HCT116 (cell line): ENCODE results near the gene ASB1. TPM values are rescaled to one million over a fixed set of nuclear protein-coding genes. Genes with fewer than 3 reads are reported as not detected.

Experiments used
- ATAC-seq: fragments of 200-7000 bp; cut with Tn5 transposase; 2 replicates; pipeline ENCODE4 v1.9.1; 2020; ENCODE audit warnings: mild to moderate bottlenecking, moderate library complexity
- BruUV-seq: library from RNA; stranded (reverse); fragments of 400-500 nt; replicated peaks from 2 replicates; lab custom pipeline; 2021; lab: Mats Ljungman, UMichigan
- CTCF ChIA-PET: fragments of 300-600 bp; sonication (Branson Sonifier 250); formaldehyde crosslinking; loops from one replicate; lab custom pipeline; 2021; ENCODE audit warnings: antibody characterized with exemption; lab: Charles Lee
- POLR2A ChIA-PET: fragments of 300-600, 350-600 bp; sonication (Branson Sonifier 250); formaldehyde crosslinking; loops from one replicate; lab custom pipeline; 2021; ENCODE audit warnings: antibody characterized with exemption; lab: Charles Lee
- RAD21 ChIA-PET, 2 experiments: fragments of 300-600 bp; sonication (Branson Sonifier 250); formaldehyde crosslinking; loops; one replicate each; lab custom pipeline; 2023; ENCODE audit warnings: low total read pairs in 2 of 2; ENCODE audit not compliant: uncharacterized antibody in 2 of 2, unreplicated experiment in 2 of 2, low non-redundant PET in 1 of 2; lab: Charles Lee
- DNase-seq: peaks from one replicate; pipeline ENCODE4 v3.0.0-alpha.2; 2010; ENCODE audit warnings: low read depth, low spot score
- H2AFZ ChIP-seq: fragments of 200-600 bp; shearing (Covaris generic), sonication (generic); 2 replicates; pipeline ENCODE4 v1.6.1; 2017; ENCODE audit warnings: low read depth, mixed run types, mixed read lengths, antibody characterized with exemption, low read length; ENCODE audit not compliant: poor library complexity, severe bottlenecking
- H3K27ac ChIP-seq: 2 replicates; pipeline ENCODE4 v1.5.1; 2012; ENCODE audit warnings: low read depth, low read length
- H3K27me3 ChIP-seq: fragments of 200-600 bp; sonication (generic); 2 replicates; pipeline ENCODE4 v1.6.1; 2016; ENCODE audit warnings: mixed run types, low read length, mixed read lengths; ENCODE audit not compliant: insufficient read depth
- H3K36me3 ChIP-seq, 2 experiments: fragments of 200-500 bp in 1 of 2; fragments of 200-600 bp in 1 of 2; sonication (Bioruptor generic) in 1 of 2; sonication (generic) in 1 of 2; 2 replicates each; pipeline versions ENCODE4 v1.5.1 to v1.6.1; 2014 to 2016; ENCODE audit warnings: low read length in 2 of 2, inconsistent platforms in 1 of 2, mixed read lengths in 1 of 2, mixed run types in 1 of 2; ENCODE audit not compliant: insufficient read depth in 2 of 2, control insufficient read depth in 1 of 2
- H3K4me1 ChIP-seq, 2 experiments: fragments of 200-600 bp in 1 of 2; sonication (generic) in 1 of 2; 2 replicates each; pipeline versions ENCODE4 v1.5.1 to v1.6.1; 2012 to 2017; ENCODE audit warnings: low read length in 2 of 2, inconsistent platforms in 1 of 2, mild to moderate bottlenecking in 1 of 2, mixed read lengths in 1 of 2, mixed run types in 1 of 2, moderate library complexity in 1 of 2; ENCODE audit not compliant: insufficient read depth in 2 of 2, control insufficient read depth in 1 of 2
- H3K4me2 ChIP-seq: fragments of 200-600 bp; sonication (generic); 2 replicates; pipeline ENCODE4 v1.6.1; 2017; ENCODE audit warnings: mixed run types, low read length, mixed read lengths
- H3K4me3 ChIP-seq, 2 experiments: fragments of 200-600 bp in 1 of 2; sonication (generic) in 1 of 2; replicated peaks in 1 of 2; 2 replicates each; pipeline ENCODE4 v1.5.1; 2011 to 2016; ENCODE audit warnings: low read length in 2 of 2, control low read depth in 1 of 2, low read depth in 1 of 2, mild to moderate bottlenecking in 1 of 2, mixed read lengths in 1 of 2, mixed run types in 1 of 2
- H3K79me2 ChIP-seq: fragments of 200-600 bp; sonication (generic); 2 replicates; pipeline ENCODE4 v1.6.1; 2017; ENCODE audit warnings: mild to moderate bottlenecking, mixed run types, low read length, moderate library complexity, mixed read lengths; ENCODE audit not compliant: insufficient read depth
- H3K9ac ChIP-seq: fragments of 200-600 bp; sonication (generic); 2 replicates; pipeline ENCODE4 v1.6.1; 2016; ENCODE audit warnings: low read length, mixed read lengths
- H3K9me2 ChIP-seq: fragments of 200-600 bp; sonication (generic), shearing (Covaris generic); 2 replicates; pipeline ENCODE4 v1.6.1; 2017; ENCODE audit warnings: mixed run types, mild to moderate bottlenecking, moderate library complexity; ENCODE audit not compliant: insufficient read depth
- H3K9me3 ChIP-seq, 2 experiments: fragments of 200-500 bp in 1 of 2; fragments of 200-600 bp in 1 of 2; sonication (Bioruptor generic) in 1 of 2; sonication (generic) in 1 of 2; 2 replicates each; pipeline ENCODE4 v1.6.1; 2014 to 2017; ENCODE audit warnings: low read length in 2 of 2, mixed read lengths in 2 of 2, inconsistent platforms in 1 of 2, low read depth in 1 of 2, mild to moderate bottlenecking in 1 of 2, mixed run types in 1 of 2, moderate library complexity in 1 of 2; ENCODE audit not compliant: control insufficient read depth in 1 of 2, insufficient read depth in 1 of 2
- H4K20me1 ChIP-seq: fragments of 200-600 bp; sonication (generic), shearing (Covaris generic); 2 replicates; pipeline ENCODE4 v1.6.1; 2017; ENCODE audit warnings: mixed run types, mild to moderate bottlenecking, moderate library complexity; ENCODE audit not compliant: insufficient read depth
- EGR1 ChIP-seq: IDR thresholded peaks from 2 replicates; pipeline ENCODE4 v1.6.1; 2012; ENCODE audit warnings: low read depth
- intact Hi-C: fragments of 100-400 bp; cut with micrococcal nuclease; formaldehyde crosslinking; loops from 2 replicates; pipeline ENCODE4 v1.10.0; 2022
- total RNA-seq: library from RNA; stranded (reverse); gene quantifications from one replicate; pipeline ENCODE4 v1.2.1, GENCODE V29; 2021; ENCODE audit not compliant: unreplicated experiment
- TF ChIP-seq, protein P1 (sequence below): IDR thresholded peaks from 2 replicates; pipeline ENCODE4 v1.6.1; 2012
- TF ChIP-seq, protein P2 (sequence below): IDR thresholded peaks from 2 replicates; pipeline ENCODE4 v1.6.1; 2012; ENCODE audit warnings: low read depth

ASB1 gene
- total RNA-seq, 1 experiment from 2014 or later: 43.1 TPM

DNA sequence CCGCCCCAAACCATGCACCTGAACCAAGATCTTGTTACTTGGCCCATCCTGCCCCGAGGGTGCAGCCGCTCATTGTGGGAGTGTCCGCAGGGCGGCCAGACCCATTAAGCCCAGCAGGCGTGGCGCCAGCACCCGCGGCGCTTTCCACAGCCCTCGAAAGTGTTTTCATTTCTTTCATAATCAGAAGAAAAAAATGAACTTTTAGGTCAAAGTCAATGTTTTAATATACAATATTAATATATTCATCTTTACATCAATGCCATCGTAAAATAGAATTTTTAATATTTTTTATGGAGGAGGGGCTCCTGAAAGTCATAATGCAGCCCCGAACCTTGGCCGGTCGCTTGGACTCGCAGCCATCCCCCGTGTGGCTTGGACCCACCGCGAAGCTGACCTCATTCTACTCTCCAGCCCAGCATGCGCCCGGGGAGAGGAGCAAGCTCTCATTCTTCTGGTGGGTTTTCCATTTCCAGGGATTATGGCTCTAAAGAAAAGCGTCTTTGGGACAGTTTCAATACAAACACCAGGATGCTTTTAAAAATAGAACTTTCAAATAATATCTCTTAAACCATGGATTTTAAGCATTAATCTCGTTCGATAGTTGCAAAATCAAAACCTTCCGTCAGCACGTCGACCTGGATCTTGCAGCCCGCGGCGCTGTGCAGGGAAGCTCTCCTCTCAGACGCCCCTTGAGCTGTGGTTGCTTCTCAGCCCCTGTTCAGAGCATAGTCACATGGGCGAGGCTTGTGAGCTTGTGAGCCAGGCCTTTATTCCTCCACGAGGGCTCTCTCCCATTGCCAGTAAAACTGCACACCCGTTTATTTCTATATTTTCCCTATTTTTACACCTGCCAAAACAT is 17.2 kb upstream of the ASB1 start:
- Histone ChIP-seq H3K27me3 (no peaks in the 10 kb centered on the region), H3K9me2 (no peaks in the 10 kb centered on the region), H3K27ac (no peak overlapping the region), H3K9ac (no peak overlapping the region), H3K4me1 (no peaks in the 10 kb centered on the region), H3K36me3 (no peaks in the 10 kb centered on the region), H2AFZ (no peak overlapping the region), H4K20me1 (no peaks in the 10 kb centered on the region), H3K9me3 (no peaks in the 10 kb centered on the region), H3K4me3 (no peak overlapping the region), H3K79me2 (no peaks in the 10 kb centered on the region), H3K4me2 (no peak overlapping the region)
- ChIA-PET POLR2A (no interaction called here), CTCF (no interaction called here), RAD21 (no interaction called here)
- ATAC-seq (no peak), DNase-seq (no peak)
- TF ChIP-seq, protein P1, sequence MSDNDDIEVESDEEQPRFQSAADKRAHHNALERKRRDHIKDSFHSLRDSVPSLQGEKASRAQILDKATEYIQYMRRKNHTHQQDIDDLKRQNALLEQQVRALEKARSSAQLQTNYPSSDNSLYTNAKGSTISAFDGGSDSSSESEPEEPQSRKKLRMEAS: no peak
- TF ChIP-seq, protein P2, sequence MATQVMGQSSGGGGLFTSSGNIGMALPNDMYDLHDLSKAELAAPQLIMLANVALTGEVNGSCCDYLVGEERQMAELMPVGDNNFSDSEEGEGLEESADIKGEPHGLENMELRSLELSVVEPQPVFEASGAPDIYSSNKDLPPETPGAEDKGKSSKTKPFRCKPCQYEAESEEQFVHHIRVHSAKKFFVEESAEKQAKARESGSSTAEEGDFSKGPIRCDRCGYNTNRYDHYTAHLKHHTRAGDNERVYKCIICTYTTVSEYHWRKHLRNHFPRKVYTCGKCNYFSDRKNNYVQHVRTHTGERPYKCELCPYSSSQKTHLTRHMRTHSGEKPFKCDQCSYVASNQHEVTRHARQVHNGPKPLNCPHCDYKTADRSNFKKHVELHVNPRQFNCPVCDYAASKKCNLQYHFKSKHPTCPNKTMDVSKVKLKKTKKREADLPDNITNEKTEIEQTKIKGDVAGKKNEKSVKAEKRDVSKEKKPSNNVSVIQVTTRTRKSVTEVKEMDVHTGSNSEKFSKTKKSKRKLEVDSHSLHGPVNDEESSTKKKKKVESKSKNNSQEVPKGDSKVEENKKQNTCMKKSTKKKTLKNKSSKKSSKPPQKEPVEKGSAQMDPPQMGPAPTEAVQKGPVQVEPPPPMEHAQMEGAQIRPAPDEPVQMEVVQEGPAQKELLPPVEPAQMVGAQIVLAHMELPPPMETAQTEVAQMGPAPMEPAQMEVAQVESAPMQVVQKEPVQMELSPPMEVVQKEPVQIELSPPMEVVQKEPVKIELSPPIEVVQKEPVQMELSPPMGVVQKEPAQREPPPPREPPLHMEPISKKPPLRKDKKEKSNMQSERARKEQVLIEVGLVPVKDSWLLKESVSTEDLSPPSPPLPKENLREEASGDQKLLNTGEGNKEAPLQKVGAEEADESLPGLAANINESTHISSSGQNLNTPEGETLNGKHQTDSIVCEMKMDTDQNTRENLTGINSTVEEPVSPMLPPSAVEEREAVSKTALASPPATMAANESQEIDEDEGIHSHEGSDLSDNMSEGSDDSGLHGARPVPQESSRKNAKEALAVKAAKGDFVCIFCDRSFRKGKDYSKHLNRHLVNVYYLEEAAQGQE: no peak
- no peak for TF ChIP-seq EGR1
- no TSS peak for BruUV-seq
- intact Hi-C loops: no loop called here
